Coronary artery (tissue), 2 donors: Measurements from ENCODE around the gene CFAP43.

ENCODE experiments used
- DNase-seq: peaks from one replicate; pipeline ENCODE4 v3.0.0-alpha.2; 2017; ENCODE audit warnings: low spot score
- H3K27ac ChIP-seq, 2 donors: fragments of 200-600 bp; sonication (generic); one replicate each; pipeline ENCODE4 v1.5.1; 2016 to 2019
- H3K4me3 ChIP-seq: fragments of 200-600 bp; sonication (generic); 2 replicates; pipeline ENCODE4 v1.5.1; 2016; ENCODE audit warnings: mild to moderate bottlenecking, moderate library complexity
- CTCF ChIP-seq: fragments of 200-600 bp; sonication (generic); IDR thresholded peaks from one replicate; pipeline ENCODE4 v1.5.1; 2019; ENCODE audit warnings: antibody characterized with exemption

The CFAP43 gene

GRCh38 chr10:104139221-104139620, 92.9 kb downstream of the CFAP43 start:
- no peak for DNase-seq
- Histone ChIP-seq H3K27ac (no peak overlapping the region), H3K4me3 (no peak overlapping the region)
- no peak for TF ChIP-seq CTCF

GRCh38 chr10:104138131-104138530, 94.0 kb downstream of the CFAP43 start:
- no peak for DNase-seq
- TF ChIP-seq CTCF = no peak
- Histone ChIP-seq H3K4me3 (no peak overlapping the region), H3K27ac (no peak overlapping the region)

GRCh38 chr10:104130041-104130440, 102.1 kb downstream of the CFAP43 start:
- DNase-seq = no peak
- no peak for TF ChIP-seq CTCF
- no peak overlapping the region for H3K4me3 ChIP-seq
- H3K27ac ChIP-seq = no peak overlapping the region

GRCh38 chr10:104128214-104128613, 104.0 kb downstream of the CFAP43 start:
- Histone ChIP-seq H3K27ac (no peak overlapping the region), H3K4me3 (no peak overlapping the region)
- no peak for TF ChIP-seq CTCF
- no peak for DNase-seq

GRCh38 chr10:104127411-104127810, 104.8 kb downstream of the CFAP43 start:
- H3K27ac ChIP-seq = no peak overlapping the region
- H3K4me3 ChIP-seq = no peak overlapping the region
- TF ChIP-seq CTCF = no peak
- no peak for DNase-seq

GRCh38 chr10:104123397-104123796, 108.8 kb downstream of the CFAP43 start:
- TF ChIP-seq CTCF = no peak
- Histone ChIP-seq H3K27ac (no peak overlapping the region), H3K4me3 (no peak overlapping the region)
- no peak for DNase-seq

- no peak for TF ChIP-seq CTCF
- Histone ChIP-seq H3K4me3 (peak overlapping the region; percentile 80), H3K27ac (peak overlapping the region; percentile 97)
- no peak for DNase-seq
Observed at GRCh38 chr10:104122225-104123107, 109.7 kb downstream of the CFAP43 start.
